GM12872 (cell line): Measurements from ENCODE around the gene HNRNPR.

ENCODE experiments used
- CTCF ChIP-seq: IDR thresholded peaks from 3 replicates; pipeline ENCODE4 v1.5.1; 2011; ENCODE audit warnings: low read depth, mild to moderate bottlenecking, low read length, moderate library complexity; ENCODE audit not compliant: insufficient read depth

HNRNPR gene

GRCh38 chr1:23362218-23362713 is 18.2 kb upstream of the HNRNPR start:
- TF ChIP-seq CTCF: no peak

GRCh38 chr1:23358310-23358875 is 14.3 kb upstream of the HNRNPR start:
- TF ChIP-seq CTCF: no peak

GRCh38 chr1:23357138-23357908 is 13.2 kb upstream of the HNRNPR start:
- TF ChIP-seq CTCF: no peak

GRCh38 chr1:23356471-23357137 is 12.5 kb upstream of the HNRNPR start:
- TF ChIP-seq CTCF: no peak

GRCh38 chr1:23354245-23354644 is 10.2 kb upstream of the HNRNPR start:
- TF ChIP-seq CTCF: no peak; the same call in 2 of the 3 replicates

GRCh38 chr1:23352096-23352695 is 8.1 kb upstream of the HNRNPR start:
- TF ChIP-seq CTCF: no peak

GRCh38 chr1:23345920-23346319 is 1.8 kb upstream of the HNRNPR start:
- TF ChIP-seq CTCF: no peak
